A549 (cell line): ENCODE data around the gene FARSB. TPM values are rescaled to one million over a fixed set of nuclear protein-coding genes. Genes with fewer than 3 reads are reported as not detected.

Source experiments
- ATAC-seq, 2 experiments: fragments of 200-7000 bp in 1 of 2; fragments of >200 bp in 1 of 2; cut with Nextera tagmentation in 1 of 2; cut with Tn5 transposase in 1 of 2; 3 replicates each; pipeline versions ENCODE4 v1.8.0 to v1.9.1; 2018 to 2020; ENCODE audit warnings: mild to moderate bottlenecking in 1 of 2, moderate library complexity in 1 of 2
- CTCF ChIA-PET: fragments of 300-600 bp; sonication (Branson Sonifier 250); formaldehyde crosslinking; extraction: SDS; loops from one replicate; lab custom pipeline; 2021; ENCODE audit warnings: antibody characterized with exemption, inconsistent platforms; lab: Yijun Ruan, JAX
- POLR2A ChIA-PET: fragments of 350-600 bp; formaldehyde crosslinking; extraction: SDS; loops from one replicate; lab custom pipeline; 2021; ENCODE audit warnings: antibody characterized with exemption, inconsistent platforms; lab: Yijun Ruan, JAX
- DNase-seq, 2 experiments: peaks; one replicate each; pipeline versions ENCODE4 v3.0.0 to v3.0.0-alpha.2; 2011 to 2016; ENCODE audit warnings: low read depth in 1 of 2, low spot score in 1 of 2
- FAIRE-seq: peaks from 2 replicates; lab custom pipeline; 2011; peaks lifted over from hg19 to GRCh38; lab: Jason Lieb, UNC
- H3K27ac ChIP-seq, 2 experiments: fragments of >200 bp; sonication (Bioruptor Twin); formaldehyde crosslinking; 3 replicates each; pipeline ENCODE4 v1.5.1; 2016 to 2017
- H3K4me1 ChIP-seq: fragments of >200 bp; sonication (Bioruptor Twin); formaldehyde crosslinking; 3 replicates; pipeline ENCODE4 v1.6.1; 2016
- H3K4me2 ChIP-seq: fragments of >200 bp; sonication (Bioruptor Twin); formaldehyde crosslinking; 3 replicates; pipeline ENCODE4 v1.6.1; 2016
- H3K4me3 ChIP-seq: fragments of >200 bp; sonication (Bioruptor Twin); formaldehyde crosslinking; 3 replicates; pipeline ENCODE4 v1.5.1; 2016
- H3K9me3 ChIP-seq: fragments of >200 bp; sonication (Bioruptor Twin); formaldehyde crosslinking; 3 replicates; pipeline ENCODE4 v1.6.1; 2016
- CBX2 ChIP-seq: fragments of 200-600 bp; sonication (generic); IDR thresholded peaks from 2 replicates; pipeline ENCODE4 v1.6.1; 2016; ENCODE audit warnings: low read depth, mild to moderate bottlenecking, borderline replicate concordance
- CBX8 ChIP-seq: fragments of 200-600 bp; sonication (generic); IDR thresholded peaks from 2 replicates; pipeline ENCODE4 v1.6.1; 2016
- CHD2 ChIP-seq: fragments of 150-350 bp; IDR thresholded peaks from 2 replicates; pipeline ENCODE4 v1.6.1; 2014; ENCODE audit warnings: low read length; ENCODE audit not compliant: partially characterized antibody
- EHF ChIP-seq: fragments of 250-450 bp; sonication (Bioruptor Pico); IDR thresholded peaks from 2 replicates; pipeline ENCODE4 v1.5.0; 2020; ENCODE audit warnings: mild to moderate bottlenecking
- EHMT2 ChIP-seq: fragments of 200-600 bp; sonication (generic); IDR thresholded peaks from 2 replicates; pipeline ENCODE4 v1.6.1; 2016; ENCODE audit warnings: antibody characterized with exemption, low read depth, mild to moderate bottlenecking, moderate library complexity
- EP300 ChIP-seq, 2 experiments: fragments of >200 bp; sonication (Bioruptor Twin); formaldehyde crosslinking; IDR thresholded peaks; 2 replicates in 1 of 2; 3 replicates in 1 of 2; pipeline ENCODE4 v1.6.1; 2016 to 2017
- FOSB ChIP-seq: fragments of 250-450 bp; sonication (Bioruptor Pico); IDR thresholded peaks from 2 replicates; pipeline ENCODE4 v1.5.0; 2020; ENCODE audit warnings: mild to moderate bottlenecking, moderate library complexity
- FOSL2 ChIP-seq, 2 experiments: fragments of 450-650 bp in 1 of 2; fragments of >200 bp in 1 of 2; sonication (Bioruptor Twin) in 1 of 2; formaldehyde crosslinking; IDR thresholded peaks; 2 replicates each; pipeline versions ENCODE4 v1.5.0 to v1.6.1; 2016 to 2020; ENCODE audit warnings: mild to moderate bottlenecking in 1 of 2, moderate library complexity in 1 of 2
- FOXS1 ChIP-seq: fragments of 250-450 bp; sonication (Bioruptor Pico); IDR thresholded peaks from 2 replicates; pipeline ENCODE4 v1.5.0; 2020; ENCODE audit warnings: mild to moderate bottlenecking, moderate library complexity
- HOXB13 ChIP-seq: fragments of 250-450 bp; sonication (Bioruptor Pico); IDR thresholded peaks from 2 replicates; pipeline ENCODE4 v1.5.0; 2020; ENCODE audit warnings: low read depth, mild to moderate bottlenecking, moderate library complexity
- HOXB5 ChIP-seq: fragments of 250-450 bp; sonication (Bioruptor Pico); IDR thresholded peaks from 2 replicates; pipeline ENCODE4 v1.5.0; 2020; ENCODE audit warnings: mild to moderate bottlenecking, moderate library complexity
- KDM1A ChIP-seq: fragments of 200-600 bp; sonication (generic); IDR thresholded peaks from 2 replicates; pipeline ENCODE4 v1.6.1; 2016; ENCODE audit warnings: low read depth, mild to moderate bottlenecking
- MAFK ChIP-seq: fragments of 450-650 bp; IDR thresholded peaks from 2 replicates; pipeline ENCODE4 v1.6.1; 2014; ENCODE audit not compliant: partially characterized antibody
- MYC ChIP-seq: IDR thresholded peaks from 2 replicates; pipeline ENCODE4 v1.6.1; 2012; ENCODE audit warnings: mild to moderate bottlenecking, inconsistent platforms, low read length, improper control_type of control experiment, borderline replicate concordance
- NFE2L2 ChIP-seq: fragments of 150-350 bp; conservative IDR thresholded peaks from 2 replicates; pipeline ENCODE4 v1.6.1; 2014; ENCODE audit warnings: low read length
- NPAS2 ChIP-seq: fragments of 250-450 bp; sonication (Bioruptor Pico); IDR thresholded peaks from 2 replicates; pipeline ENCODE4 v1.8.0; 2022; ENCODE audit warnings: mild to moderate bottlenecking, moderate library complexity, borderline replicate concordance
- POLR2A ChIP-seq: IDR thresholded peaks from 2 replicates; pipeline ENCODE4 v1.6.1; 2012; ENCODE audit warnings: mild to moderate bottlenecking, low read length
- TP53 ChIP-seq: fragments of 250-450 bp; sonication (Bioruptor Pico); IDR thresholded peaks from 2 replicates; pipeline ENCODE4 v1.5.0; 2021; ENCODE audit warnings: mild to moderate bottlenecking, moderate library complexity
- ZNF302 ChIP-seq: fragments of 250-450 bp; sonication (Bioruptor Pico); IDR thresholded peaks from 2 replicates; pipeline ENCODE4 v1.9.0; 2021; ENCODE audit warnings: inconsistent platforms, mild to moderate bottlenecking, moderate library complexity
- WGBS: methylation state at CpG from one replicate; pipeline ENCODE4 v1.1.6; 2017; ENCODE audit errors: missing lambda C conversion rate; 5-methylcytosine and 5-hydroxymethylcytosine counted together
- polyA plus RNA-seq, 4 experiments: library from polyadenylated mRNA; depleted of rRNA in 3 of 4; stranded (reverse); fragments of >200 nt; fragmentation: RNase III in 1 of 4; extraction: RNeasy Plus Mini Kit Qiagen cat#74134 plus additional on column Dnase treatment in 1 of 4; gene quantifications; 2 replicates in 3 of 4; 3 replicates in 1 of 4; pipeline ENCODE4 v1.2.3, GENCODE V29; 2011 to 2017
- TF ChIP-seq, protein P1 (sequence below): fragments of 250-450 bp; sonication (Bioruptor Pico); IDR thresholded peaks from 2 replicates; pipeline ENCODE4 v1.5.0; 2021; ENCODE audit warnings: mild to moderate bottlenecking, moderate library complexity, borderline replicate concordance
- TF ChIP-seq, protein P2 (sequence below): fragments of >200 bp; sonication (Bioruptor Twin); formaldehyde crosslinking; IDR thresholded peaks from 3 replicates; pipeline ENCODE4 v1.6.1; 2016
- TF ChIP-seq, protein P3 (sequence below): fragments of 450-650 bp; IDR thresholded peaks from 2 replicates; pipeline ENCODE4 v1.6.1; 2014; ENCODE audit warnings: antibody characterized with exemption
- TF ChIP-seq, protein P4 (sequence below): IDR thresholded peaks from 2 replicates; pipeline ENCODE4 v1.6.1; 2012; ENCODE audit warnings: low read depth, borderline replicate concordance
- TF ChIP-seq, protein P5 (sequence below): fragments of >200 bp; sonication (Bioruptor Twin); formaldehyde crosslinking; IDR thresholded peaks from 2 replicates; pipeline ENCODE4 v1.6.1; 2016
- TF ChIP-seq, protein P6 (sequence below): IDR thresholded peaks from 2 replicates; pipeline ENCODE4 v1.6.1; 2012
- TF ChIP-seq, protein P7 (sequence below): fragments of 200-600 bp; sonication (generic); IDR thresholded peaks from 2 replicates; pipeline ENCODE4 v1.6.1; 2016; ENCODE audit warnings: antibody characterized with exemption, mild to moderate bottlenecking, moderate library complexity

The FARSB gene
- polyA plus RNA-seq, 2 of the 4 experiments (the other 2 are of a cell fraction), result 41.0 to 77.4 TPM

DNA sequence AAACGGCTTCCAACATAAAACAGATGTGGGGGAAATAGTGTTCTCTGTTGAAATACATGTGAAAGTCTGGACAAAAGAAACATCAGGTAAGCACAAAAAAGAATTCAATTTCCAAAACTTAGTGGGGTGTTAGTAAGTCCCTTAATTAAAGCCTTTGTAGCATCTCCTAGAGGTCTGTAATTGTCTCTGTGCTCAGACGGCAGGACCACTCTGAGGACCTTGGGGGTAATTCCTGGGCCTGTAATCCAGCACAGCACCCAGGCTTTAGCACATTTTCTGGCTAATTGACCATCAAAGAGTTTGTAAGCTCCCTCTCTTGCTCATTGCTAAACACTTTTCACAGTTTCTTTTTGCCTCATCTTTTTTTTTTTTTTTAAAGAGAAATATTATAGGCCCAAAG, 80.3 kb downstream of the FARSB start:
- Histone ChIP-seq H3K4me1 (peaks cover 18% of the 10 kb centered on the region), H3K4me3 (no peak overlapping the region), H3K27ac (no peak overlapping the region), H3K9me3 (no peaks in the 10 kb centered on the region), H3K4me2 (no peak overlapping the region)
- no peak for DNase-seq
- CTCF ChIA-PET, result interaction anchor here (0.6 kb wide), 1 partner anchor 26 kb away, joined by 3 read pairs; no protein-coding TSS in a partner anchor
- POLR2A ChIA-PET, result no interaction called here
- FAIRE-seq, result no peak
- TF ChIP-seq FOSL2 (IDR thresholded peaks at IDR 0.05) (no peak), FOSL2 (CRISPR knock-in tag; IDR thresholded peaks at IDR 0.05) (no peak), MYC (no peak), FOSB (no peak), FOXS1 (CRISPR knock-in tag) (no peak), POLR2A (no peak), EHF (no peak), ZNF302 (CRISPR knock-in tag) (no peak), HOXB5 (CRISPR knock-in tag) (no peak), KDM1A (no peak), HOXB13 (CRISPR knock-in tag) (no peak), EP300 (IDR thresholded peaks at IDR 0.05) (no peak), CBX2 (no peak)
- TF ChIP-seq, protein P1, sequence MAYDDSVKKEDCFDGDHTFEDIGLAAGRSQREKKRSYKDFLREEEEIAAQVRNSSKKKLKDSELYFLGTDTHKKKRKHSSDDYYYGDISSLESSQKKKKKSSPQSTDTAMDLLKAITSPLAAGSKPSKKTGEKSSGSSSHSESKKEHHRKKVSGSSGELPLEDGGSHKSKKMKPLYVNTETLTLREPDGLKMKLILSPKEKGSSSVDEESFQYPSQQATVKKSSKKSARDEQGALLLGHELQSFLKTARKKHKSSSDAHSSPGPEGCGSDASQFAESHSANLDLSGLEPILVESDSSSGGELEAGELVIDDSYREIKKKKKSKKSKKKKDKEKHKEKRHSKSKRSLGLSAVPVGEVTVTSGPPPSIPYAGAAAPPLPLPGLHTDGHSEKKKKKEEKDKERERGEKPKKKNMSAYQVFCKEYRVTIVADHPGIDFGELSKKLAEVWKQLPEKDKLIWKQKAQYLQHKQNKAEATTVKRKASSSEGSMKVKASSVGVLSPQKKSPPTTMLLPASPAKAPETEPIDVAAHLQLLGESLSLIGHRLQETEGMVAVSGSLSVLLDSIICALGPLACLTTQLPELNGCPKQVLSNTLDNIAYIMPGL (CRISPR knock-in tag), result no peak
- TF ChIP-seq, protein P2, sequence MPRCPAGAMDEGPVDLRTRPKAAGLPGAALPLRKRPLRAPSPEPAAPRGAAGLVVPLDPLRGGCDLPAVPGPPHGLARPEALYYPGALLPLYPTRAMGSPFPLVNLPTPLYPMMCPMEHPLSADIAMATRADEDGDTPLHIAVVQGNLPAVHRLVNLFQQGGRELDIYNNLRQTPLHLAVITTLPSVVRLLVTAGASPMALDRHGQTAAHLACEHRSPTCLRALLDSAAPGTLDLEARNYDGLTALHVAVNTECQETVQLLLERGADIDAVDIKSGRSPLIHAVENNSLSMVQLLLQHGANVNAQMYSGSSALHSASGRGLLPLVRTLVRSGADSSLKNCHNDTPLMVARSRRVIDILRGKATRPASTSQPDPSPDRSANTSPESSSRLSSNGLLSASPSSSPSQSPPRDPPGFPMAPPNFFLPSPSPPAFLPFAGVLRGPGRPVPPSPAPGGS, result no peak
- TF ChIP-seq, protein P3, sequence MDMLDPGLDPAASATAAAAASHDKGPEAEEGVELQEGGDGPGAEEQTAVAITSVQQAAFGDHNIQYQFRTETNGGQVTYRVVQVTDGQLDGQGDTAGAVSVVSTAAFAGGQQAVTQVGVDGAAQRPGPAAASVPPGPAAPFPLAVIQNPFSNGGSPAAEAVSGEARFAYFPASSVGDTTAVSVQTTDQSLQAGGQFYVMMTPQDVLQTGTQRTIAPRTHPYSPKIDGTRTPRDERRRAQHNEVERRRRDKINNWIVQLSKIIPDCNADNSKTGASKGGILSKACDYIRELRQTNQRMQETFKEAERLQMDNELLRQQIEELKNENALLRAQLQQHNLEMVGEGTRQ, result no peak
- TF ChIP-seq, protein P4, sequence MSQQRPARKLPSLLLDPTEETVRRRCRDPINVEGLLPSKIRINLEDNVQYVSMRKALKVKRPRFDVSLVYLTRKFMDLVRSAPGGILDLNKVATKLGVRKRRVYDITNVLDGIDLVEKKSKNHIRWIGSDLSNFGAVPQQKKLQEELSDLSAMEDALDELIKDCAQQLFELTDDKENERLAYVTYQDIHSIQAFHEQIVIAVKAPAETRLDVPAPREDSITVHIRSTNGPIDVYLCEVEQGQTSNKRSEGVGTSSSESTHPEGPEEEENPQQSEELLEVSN, result no peak
- ATAC-seq, result no peak
- 85% methylated on average over 2 of the region's 2 CpGs for WGBS

DNA sequence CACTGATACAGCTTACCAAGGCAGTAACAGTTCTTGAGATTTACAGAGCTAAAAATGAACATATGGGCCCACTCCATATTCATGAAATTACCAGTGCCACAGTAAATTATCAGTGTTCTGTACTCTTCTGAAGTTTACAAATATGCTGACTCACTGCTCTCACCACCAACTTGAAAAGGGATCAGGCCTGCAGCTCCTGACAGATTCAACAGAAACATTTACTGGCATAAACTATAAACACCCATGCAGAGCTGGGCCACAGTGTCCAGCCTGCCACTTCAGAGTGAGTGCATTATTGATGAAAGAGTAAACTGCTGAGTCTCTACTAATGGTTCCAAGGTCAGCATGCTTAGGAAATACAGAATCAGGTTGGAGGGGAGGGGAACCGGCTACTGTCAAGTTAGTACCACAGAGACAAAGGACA, 83.1 kb downstream of the FARSB start:
- FAIRE-seq (no peak), DNase-seq (peak in 1 of 2 experiments; percentile 18), ATAC-seq (peak; percentile 54 to 55; a peak in 5 of 6 replicates)
- CTCF ChIA-PET, result interaction anchor here (1.2 kb wide), 1 partner anchor 11 kb away, joined by 4 read pairs; no protein-coding TSS in a partner anchor
- H3K4me2 ChIP-seq, result peak overlapping the region; percentile 40
- peaks cover 22% of the 10 kb centered on the region for H3K4me1 ChIP-seq
- peak overlapping the region; percentile 28 to 79 for H3K27ac ChIP-seq
- TF ChIP-seq EHMT2 (no peak), MAFK (peak; percentile 92), CBX8 (no peak), FOSB (no peak), NFE2L2 (peak; percentile 84), TP53 (no peak), EHF (no peak), CHD2 (no peak), NPAS2 (CRISPR knock-in tag) (no peak)
- TF ChIP-seq, protein P5, sequence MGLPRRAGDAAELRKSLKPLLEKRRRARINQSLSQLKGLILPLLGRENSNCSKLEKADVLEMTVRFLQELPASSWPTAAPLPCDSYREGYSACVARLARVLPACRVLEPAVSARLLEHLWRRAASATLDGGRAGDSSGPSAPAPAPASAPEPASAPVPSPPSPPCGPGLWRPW, result no peak
- TF ChIP-seq, protein P6, sequence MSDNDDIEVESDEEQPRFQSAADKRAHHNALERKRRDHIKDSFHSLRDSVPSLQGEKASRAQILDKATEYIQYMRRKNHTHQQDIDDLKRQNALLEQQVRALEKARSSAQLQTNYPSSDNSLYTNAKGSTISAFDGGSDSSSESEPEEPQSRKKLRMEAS, result no peak
- TF ChIP-seq, protein P7, sequence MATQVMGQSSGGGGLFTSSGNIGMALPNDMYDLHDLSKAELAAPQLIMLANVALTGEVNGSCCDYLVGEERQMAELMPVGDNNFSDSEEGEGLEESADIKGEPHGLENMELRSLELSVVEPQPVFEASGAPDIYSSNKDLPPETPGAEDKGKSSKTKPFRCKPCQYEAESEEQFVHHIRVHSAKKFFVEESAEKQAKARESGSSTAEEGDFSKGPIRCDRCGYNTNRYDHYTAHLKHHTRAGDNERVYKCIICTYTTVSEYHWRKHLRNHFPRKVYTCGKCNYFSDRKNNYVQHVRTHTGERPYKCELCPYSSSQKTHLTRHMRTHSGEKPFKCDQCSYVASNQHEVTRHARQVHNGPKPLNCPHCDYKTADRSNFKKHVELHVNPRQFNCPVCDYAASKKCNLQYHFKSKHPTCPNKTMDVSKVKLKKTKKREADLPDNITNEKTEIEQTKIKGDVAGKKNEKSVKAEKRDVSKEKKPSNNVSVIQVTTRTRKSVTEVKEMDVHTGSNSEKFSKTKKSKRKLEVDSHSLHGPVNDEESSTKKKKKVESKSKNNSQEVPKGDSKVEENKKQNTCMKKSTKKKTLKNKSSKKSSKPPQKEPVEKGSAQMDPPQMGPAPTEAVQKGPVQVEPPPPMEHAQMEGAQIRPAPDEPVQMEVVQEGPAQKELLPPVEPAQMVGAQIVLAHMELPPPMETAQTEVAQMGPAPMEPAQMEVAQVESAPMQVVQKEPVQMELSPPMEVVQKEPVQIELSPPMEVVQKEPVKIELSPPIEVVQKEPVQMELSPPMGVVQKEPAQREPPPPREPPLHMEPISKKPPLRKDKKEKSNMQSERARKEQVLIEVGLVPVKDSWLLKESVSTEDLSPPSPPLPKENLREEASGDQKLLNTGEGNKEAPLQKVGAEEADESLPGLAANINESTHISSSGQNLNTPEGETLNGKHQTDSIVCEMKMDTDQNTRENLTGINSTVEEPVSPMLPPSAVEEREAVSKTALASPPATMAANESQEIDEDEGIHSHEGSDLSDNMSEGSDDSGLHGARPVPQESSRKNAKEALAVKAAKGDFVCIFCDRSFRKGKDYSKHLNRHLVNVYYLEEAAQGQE, result no peak
- WGBS, result 92% methylated on average over 1 of the region's 1 CpG
- no peak overlapping the region for H3K4me3 ChIP-seq
- H3K9me3 ChIP-seq, result no peaks in the 10 kb centered on the region
- POLR2A ChIA-PET, result no interaction called here
